ENCODE measurements around the gene SORL1.
A peak's percentile ranks its signal among the peaks of the same experiment; 100 is the strongest.

The SORL1 gene

GRCh38 chr11:121655537-121656327 lies 203.6 kb downstream of the SORL1 start:
- peak; percentile 82 for DNase-seq (ENCODE audit: low spot score)

GRCh38 chr11:121656328-121657090 lies 204.4 kb downstream of the SORL1 start:
- DNase-seq (ENCODE audit: low spot score), result no peak

DNA sequence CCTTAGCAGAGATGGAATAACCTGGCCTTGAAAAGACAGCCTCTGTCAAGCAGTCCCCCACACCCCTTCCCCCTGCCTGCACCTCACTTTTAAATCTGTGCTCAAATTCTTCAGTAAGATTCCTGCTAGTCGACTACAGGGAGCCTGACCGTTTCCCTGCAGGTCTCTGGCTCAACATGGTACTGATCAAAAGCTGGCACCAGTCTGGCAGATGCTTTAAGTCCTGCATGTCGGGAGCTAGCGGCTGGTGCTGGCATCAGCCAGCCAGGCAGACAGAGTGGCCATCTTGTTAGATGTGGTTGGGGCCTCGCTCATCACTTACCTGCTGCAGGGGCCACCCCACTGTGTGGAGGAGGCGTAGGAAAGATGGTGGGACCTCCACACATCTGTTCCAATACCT lies 205.0 kb downstream of the SORL1 start:
- no peak for DNase-seq (ENCODE audit: low spot score)

- DNase-seq (ENCODE audit: low spot score), result no peak
Observed at GRCh38 chr11:121659811-121660210, 207.7 kb downstream of the SORL1 start.

- no peak for DNase-seq (ENCODE audit: low spot score)
Observed at GRCh38 chr11:121661880-121662486, 209.9 kb downstream of the SORL1 start.

DNA sequence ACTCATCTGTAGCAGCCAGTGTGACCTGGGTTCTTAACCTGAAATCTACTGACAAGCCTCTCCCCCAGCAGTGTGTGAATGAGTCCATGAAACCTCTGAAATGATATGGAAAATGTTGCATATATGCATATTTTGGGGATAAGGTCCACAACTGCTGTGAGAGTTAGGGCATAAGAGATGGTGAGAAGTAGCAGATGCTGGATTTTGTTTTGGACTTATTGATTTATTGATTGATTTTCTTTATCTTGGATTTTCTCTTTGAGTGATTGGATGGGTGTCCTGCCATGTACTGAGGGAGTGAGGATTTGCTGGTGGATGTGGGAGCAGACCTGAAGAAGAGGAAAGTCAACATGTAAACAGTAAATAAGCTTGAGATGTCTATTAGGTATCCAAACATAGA lies 212.0 kb downstream of the SORL1 start:
- DNase-seq (ENCODE audit: low spot score), result no peak

- DNase-seq (ENCODE audit: low spot score), result no peak
Observed at GRCh38 chr11:121665206-121665838, 213.2 kb downstream of the SORL1 start.

DNA sequence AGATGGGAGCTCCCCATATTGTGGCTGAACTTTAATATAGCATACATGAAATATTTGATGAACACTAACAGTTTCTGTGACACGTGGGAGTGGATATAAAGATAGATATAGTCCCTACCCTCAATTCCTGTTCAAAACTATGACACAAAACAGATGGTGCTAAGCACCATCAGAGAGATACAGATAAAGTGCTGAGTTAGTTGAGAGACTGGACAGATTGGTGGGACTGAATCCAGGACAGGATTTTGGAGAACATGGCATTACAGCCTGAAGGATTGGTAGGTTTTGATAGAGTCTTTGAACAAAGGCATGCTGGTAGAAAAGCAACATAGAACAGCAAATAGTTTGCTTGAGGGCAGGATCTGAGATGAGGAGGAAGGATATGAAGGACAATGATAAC lies 215.7 kb downstream of the SORL1 start:
- no peak for DNase-seq (ENCODE audit: low spot score)

GRCh38 chr11:121669422-121669821 lies 217.3 kb downstream of the SORL1 start:
- no peak for DNase-seq (ENCODE audit: low spot score)

- no peak for DNase-seq (ENCODE audit: low spot score)
Observed at GRCh38 chr11:121670266-121670665, 218.2 kb downstream of the SORL1 start.

DNA sequence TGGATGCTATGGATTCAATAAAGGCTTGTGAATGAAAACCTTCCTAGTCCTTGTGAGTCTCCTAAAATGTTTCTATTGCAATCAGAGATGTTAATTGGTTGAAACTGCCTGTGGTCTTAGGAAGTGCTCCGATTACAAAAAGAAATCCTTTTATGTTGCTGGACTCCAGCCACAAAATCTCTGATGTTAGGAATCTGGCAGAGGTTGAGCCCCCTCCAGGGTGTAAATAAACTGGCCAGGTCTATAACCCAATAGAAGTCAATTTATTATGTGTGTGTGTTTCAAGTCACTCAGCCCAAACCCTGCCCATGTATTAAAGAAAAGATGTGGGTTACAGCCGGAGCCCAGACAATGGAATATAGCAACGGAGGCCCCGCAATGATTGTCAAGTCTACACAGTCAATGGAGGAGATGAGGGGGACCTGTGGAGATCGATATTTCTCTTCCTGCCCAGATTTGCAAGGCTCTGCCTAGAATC lies 218.7 kb downstream of the SORL1 start:
- DNase-seq (ENCODE audit: low spot score), result no peak

GRCh38 chr11:121671283-121672168 lies 219.4 kb downstream of the SORL1 start:
- DNase-seq (ENCODE audit: low spot score), result peak; percentile 75

DNA sequence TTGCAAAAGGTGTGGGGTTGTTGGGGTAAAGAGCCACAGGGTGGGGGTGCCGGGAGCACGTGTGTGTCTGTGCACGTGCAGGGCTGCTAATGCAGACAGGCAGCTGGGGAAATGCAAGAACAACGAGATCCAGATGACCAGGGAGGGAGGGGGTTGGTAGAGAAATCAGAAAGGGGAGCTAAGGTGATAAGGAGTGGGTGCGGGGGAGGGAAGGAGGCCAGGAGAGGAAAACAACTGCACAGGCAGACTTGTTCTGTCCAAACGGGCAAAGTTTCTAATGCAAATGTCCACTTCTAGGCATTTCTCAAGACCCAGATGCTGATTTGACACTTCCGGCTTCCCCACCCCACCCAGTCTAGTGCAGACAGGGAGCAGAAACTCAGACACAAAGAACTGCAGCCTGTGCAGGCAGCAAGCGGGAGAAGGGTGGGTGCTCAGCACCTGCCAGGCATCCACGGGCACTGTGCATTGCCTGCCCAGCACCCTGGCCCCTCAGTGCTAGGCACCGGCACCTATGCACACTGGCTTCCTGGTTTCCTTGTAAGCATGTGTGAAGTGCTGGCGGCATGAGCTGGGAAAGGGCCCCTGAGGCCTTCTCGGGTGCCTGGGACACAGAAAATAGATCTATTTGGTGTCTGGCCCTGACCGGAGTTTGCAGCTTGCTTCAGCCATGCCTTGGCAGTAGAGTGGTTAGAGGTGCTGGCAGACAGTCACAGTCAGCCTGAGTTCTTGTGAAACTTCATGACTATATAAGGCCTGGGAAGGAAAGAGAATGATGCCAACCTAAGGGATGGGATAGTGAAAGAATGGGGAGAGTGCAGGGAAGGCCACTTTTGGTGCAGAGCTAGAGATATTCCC lies 220.7 kb downstream of the SORL1 start:
- DNase-seq (ENCODE audit: low spot score), result peak; percentile 62

DNA sequence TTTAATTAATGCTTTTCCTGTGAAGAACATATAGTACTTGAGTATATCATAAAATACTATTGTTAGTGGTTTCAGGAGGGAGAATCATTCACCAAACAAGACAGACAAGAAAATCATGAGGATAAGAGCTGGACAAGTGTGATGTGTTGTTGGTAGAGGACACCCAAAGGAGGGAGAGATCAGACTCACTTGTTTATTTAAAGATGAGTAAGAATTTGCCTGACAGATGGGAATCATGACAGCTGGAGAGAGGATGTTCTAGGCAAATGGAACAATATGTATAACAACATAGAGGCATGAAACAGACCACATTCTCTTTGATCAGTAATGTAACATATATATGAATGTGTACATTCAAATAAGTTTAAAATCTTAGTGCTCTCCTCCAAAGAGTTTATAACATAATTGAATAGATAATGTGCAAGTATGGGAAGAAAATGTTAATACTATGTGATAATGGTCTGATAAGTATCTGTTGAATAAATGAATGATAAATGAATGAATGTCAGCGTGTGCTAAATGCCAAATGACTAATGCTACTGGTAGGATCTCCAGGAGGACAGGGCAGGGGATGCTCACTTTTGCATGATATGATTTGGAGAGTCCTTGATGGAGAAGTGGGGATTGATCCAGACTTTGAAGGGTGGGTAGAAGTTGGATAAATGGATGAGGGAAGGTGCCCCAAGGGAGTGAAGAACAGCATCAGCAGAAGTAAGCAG lies 229.6 kb downstream of the SORL1 start:
- no peak for DNase-seq (ENCODE audit: low spot score)

Measured in SK-N-DZ (cell line).